GM18508 (cell line): ENCODE measurements around the gene PCDHA1.

Source experiments
- ATAC-seq: cut with Tn5 transposase; IDR thresholded peaks from one replicate; pipeline ENCODE4 v1.9.1; 2021; ENCODE audit warnings: moderate number of reproducible peaks; ENCODE audit not compliant: insufficient read depth, unreplicated experiment

PCDHA1 gene

DNA sequence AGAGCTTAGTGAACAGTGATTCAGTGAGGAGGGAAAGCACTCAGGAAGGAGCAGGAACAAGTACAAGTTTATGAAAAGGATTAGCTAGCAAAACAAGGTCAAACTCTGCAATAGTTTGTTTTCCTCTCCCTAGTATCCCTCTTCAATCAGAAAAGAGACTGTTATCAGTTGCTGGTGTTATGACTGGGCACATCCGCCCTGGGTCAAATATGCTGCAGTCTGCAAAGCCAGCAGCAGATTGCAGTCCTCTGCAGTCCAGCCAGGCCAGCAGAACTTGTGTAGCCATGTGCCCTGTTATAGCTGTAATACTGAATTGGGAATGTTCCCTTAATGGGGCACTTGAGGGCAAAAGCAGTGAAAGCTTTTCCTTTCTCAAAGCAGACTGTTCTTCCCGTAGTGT lies 192.3 kb downstream of the PCDHA1 start:
- no peak for ATAC-seq

DNA sequence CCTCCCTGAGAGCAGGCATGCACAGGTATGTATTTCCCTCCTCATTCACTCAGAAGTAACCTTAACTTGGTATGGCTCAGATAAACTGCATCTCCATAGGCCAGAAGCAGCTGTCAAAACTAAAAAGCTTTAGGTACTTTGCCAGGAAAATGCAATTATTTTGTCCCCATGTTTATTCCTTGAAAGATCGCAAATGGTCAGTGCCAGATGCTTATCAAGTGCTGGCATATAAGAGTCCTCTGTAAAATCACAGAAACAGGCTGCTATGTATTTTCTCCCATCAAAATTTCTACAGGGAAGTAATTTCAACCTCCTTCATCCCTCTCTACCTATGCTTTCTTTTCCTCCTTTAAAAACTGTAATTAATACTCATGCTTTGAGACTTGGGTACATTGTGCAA lies 193.0 kb downstream of the PCDHA1 start:
- ATAC-seq, result no peak

DNA sequence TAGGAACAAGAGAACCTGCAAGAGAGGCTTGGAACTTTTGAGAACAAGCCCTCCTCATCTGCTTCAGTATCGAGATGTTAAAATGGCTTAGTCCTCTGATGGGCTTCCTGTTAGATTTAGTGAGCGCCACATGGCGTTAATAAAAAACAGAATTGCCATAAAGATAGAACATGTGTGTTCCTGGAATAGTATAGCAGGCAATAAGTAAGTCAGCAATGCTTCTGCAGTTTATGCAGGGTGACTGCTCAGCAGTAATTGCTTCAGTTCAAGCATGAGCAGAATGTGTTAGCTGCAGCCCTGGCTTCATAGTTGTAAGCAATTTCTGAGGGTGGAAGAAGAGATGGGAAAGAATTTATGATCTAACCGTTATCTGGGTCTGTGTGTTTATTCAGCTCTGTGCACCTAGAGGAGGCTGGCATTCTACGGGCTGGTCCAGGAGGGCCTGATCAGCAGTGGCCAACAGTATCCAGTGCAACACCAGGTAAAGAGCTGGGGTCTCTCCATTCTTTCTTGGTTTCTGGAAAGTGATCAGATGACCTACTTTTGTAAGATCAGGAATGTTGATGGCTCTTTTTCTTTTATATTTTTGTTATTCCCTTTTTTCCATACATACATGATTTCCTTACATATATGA lies 196.3 kb downstream of the PCDHA1 start:
- no peak for ATAC-seq

DNA sequence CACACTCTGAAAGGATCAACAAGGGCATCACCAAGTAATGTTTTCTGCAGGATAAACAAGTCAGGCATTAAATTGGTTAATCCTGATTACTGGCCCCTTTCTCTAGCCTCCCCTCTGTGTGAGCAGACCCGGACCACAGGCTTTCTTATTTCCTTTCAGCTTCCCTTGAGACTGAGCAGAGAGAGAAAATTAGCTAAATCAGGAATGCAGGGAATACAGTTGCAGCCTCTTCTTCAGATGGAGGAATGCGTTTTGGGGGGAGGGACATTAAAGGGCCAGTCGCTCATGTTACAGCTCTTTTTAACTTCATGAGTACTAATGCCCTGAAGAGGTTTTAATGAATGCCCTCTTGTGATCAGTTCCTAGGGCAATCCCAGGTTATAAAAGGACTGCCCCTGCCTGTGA lies 200.2 kb downstream of the PCDHA1 start:
- no peak for ATAC-seq

DNA sequence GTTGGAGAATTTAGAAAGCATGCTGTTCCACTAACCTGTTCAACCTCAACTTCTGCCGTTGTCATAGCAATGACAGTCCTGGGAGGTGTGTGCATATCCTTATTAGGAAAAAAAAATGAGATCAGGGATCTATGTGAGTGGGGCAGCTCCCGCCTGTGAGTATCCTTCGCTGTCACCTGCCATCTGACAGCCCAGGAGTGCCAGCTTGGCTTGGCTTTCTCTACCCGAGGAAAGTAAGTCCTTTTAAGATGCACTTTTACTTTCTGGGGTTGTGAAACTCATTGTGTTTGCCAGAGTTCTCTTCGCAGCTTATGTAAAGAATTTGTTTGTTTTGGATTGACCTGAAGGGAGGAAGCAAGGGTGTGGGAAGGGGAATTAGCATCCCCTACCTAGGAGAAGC lies 202.2 kb downstream of the PCDHA1 start:
- no peak for ATAC-seq

DNA sequence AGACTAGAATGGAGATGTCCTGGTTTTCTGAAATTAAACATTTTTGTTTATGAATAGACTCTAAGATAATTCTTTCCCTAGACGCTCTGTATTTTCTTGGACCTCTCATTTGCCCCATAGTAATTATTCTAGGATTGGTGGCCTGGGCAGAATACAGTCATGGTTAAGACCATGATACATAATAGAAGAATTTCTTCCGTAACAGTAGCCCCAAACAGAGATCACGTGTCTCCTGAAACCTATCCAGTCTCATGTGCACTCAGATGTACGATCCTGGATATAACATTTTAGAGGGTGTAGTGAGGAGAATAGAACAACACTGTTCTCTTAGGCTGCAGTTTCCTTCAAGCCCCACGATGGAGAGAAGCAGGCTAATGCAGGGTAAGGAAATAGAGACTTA lies 202.7 kb downstream of the PCDHA1 start:
- ATAC-seq, result no peak

DNA sequence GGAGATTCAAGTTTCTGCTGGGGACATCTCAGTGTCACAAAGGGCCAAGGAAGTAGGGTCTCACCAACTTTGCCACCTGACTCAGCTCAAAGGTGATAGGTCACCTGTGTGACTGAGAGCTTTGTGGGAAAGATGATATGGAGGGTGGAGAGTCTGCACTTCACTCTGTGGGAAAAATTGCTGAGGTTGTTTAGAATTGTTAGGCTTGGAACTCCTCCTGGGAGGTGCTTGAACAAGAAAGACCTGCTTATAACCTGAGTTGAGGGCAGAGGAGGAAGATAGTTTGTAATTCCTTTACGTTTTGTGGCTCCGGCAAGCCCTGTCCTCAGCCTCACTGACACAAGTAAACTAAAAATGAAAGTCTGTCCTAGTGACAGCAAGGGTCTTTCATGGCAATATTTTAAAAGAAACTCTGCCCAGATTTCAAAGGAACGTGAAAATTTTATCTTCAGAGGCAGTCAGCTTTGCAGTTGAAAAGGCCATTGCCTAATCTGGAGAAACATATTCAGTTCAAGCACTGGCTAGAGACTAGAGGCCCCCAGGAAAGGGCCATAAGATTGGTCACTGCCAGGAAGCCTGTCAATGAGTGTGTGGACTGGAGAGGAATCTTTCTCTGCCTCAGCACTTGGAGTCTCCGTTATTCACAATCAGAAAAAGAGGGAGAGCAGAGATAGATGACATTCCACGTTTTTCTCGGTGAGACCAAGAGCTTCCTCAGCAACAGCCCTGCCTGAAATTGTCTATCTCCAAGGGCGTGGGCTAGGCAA lies 203.5 kb downstream of the PCDHA1 start:
- no peak for ATAC-seq

DNA sequence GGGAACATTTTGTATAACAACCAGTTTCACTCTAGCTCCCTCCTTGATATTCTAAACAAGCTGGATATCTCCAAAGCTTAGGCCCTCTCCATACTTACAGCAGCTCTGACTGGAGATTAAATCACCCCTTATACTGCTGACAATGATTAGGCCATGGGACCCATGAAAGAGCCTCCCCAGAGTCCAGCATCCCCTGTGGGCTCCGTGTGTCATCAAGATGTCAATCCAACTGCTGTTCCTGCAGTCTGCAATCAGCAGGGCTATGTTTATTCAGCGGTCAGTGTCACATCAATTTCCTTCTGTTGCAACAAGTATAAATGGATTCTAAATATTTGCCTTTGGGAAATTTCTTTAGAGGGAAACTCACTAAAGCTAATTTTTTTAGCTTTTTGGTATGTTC lies 206.9 kb downstream of the PCDHA1 start:
- ATAC-seq, result no peak

DNA sequence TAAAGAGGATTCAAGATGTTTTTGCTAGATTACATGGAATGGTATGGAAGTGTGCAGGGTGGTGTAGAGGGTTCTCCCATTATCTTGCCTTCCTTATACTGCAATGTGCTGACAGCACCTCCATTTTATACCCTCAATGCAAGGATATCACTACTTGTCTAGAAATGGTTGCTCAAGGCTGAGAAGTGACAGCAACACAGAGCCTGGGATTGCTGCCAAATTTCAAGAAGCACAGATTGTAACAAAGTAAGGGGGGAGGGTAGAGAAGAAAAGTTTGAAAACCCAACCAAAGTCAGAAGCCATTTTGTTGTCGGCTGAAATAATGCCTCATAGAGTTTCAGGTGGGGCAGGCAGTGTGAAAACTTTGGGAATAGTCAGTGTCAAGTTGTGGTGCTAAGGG lies 210.1 kb downstream of the PCDHA1 start:
- ATAC-seq, result no peak

DNA sequence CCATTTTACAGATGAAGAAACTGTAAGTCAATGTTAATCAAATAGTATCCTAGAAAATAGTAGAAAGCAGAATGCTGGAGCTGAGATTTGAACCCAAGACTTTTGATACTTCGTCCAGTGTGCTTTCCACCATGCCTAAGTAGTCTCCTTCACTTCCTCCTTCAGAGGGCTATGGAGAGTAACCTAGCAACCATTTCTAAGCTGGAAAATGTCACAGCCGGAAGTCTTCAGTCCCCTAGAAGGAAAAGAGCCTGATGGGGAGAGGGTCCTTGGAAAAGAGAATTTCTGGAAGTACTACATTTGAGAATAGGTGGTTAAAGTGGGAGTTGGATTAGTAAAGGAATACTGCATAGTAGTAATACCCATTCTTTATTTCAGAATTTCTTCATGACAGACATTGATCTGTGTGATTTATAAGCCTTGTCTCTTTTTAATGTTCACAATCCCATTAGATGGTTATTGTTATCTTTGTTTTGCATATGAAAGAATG lies 213.0 kb downstream of the PCDHA1 start:
- no peak for ATAC-seq

DNA sequence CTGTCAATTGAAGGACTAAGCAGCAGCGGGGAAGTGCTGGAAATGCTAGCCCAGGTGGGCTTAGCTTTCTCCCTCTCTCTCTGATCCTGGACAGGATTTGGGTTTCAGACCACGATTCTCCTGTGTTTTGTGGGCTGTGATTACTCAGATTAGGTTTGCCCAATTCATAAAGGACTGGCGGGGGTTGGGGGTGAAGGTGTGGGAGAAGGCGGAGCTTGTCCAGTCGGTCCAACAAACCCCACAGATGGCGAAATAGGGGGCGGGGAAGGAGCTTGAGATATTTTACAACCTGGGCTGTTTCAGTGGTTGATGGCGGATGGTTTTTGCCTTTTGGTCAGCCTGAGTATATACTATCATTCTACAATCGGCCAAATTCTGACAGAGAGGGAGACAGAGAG lies 215.5 kb downstream of the PCDHA1 start:
- no peak for ATAC-seq

DNA sequence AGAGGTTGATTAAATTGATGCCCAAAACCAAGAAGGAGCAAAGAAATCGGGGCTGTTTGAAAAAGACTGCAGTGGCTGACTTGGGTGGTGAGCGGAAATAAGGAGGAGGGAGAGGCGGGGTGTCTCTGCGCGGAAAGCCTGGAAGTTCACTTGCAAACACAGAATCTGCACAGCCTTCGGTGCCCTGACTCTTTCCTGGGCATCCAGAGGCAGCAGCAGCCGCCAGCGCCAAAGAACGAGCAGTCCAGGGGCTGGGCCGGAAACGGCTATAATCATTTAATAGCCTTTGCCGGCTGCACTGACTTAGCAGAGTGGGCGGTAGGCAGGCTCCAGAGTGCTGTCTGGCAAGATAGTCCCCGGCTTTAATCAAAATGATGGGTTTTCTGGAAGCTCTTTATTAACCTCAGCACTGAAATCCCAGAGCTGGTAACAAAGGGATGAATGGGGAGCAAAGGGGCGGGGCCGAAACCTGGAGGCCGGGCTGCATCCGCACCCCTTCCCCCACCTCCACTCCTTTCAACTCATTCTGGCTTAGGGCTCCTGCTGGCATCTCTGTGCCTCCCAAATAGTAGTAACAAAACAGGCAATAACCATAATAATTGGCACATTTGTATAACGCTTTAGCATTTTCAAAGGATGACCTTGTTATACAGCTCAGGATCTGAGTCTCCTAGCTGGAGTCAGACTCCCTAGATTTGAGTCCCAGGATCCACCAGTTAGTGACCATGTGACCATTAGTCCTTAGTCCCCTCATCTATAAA lies 216.1 kb downstream of the PCDHA1 start:
- ATAC-seq, result no peak

DNA sequence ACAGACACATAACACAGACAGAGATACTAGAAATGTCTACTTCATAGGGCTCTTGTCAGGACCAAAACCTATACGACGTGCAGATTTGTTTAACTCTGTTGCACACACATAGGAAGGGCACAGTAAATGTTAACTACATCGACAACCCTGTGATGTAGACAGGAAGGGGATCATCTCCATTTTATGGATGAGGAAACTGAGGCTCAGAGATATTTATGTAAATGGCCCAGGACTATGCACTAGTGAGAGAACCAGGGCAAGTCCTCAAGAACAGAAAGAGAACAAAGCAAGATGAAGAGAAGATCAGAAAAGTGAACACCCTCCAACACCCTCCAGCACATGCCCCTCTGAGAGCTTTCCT lies 216.6 kb downstream of the PCDHA1 start:
- ATAC-seq, result no peak

DNA sequence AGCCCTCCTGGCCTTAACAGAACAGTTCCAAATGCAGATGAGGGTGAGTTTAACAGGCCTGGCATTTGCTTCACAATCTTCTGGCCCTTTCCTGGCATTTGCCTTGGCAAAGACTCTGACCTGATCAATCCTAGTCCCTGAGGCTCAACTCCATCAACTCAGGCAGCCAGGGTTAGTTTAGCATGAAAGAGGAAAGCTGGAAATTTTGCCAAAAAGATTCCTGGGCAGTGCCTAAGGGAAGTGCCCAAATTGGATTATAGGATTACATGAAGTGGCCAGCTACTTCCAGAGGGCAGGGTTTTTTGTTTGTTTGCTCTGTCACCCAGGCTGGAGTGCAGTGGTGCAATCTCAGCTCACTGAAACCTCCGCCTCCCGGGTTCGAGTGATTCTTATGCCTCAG lies 217.1 kb downstream of the PCDHA1 start:
- no peak for ATAC-seq

DNA sequence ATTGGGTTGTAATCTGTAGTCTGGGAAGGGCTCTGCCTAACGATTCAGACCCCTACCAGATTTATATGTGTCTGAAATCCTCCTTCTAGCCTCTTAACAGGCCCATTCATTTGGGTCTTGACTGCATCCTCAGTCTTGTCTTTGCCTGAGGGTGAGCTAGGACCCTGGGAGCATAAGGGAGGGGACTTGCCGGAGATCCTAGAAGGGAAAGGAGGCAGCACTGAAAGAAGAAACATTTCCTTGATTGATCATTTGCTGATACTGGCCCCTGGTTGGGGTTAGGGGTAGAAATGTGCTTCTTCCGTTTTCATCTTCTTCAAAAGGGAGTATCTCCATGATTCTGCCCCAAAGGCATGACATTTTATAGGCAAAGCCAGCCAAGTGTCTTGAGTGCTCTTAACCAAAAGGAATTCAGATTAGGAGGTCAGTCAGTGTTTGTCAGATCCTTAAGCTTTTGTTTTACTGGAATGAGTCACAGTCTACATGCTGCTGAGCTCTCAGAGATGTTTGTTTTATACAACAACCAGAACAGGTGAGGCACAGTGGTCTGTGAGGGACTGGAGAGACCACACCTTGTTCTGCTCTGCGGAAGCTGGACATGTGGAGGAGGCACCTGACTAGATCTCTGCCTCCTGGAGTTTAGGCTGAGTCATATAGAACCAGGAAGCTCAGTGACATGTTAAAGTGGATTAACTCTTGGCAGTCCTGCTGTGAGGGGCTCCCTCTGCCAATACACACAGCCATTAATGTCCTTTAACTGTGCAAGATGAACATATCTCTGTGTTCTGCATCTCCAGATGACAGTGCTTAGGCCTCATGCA lies 218.1 kb downstream of the PCDHA1 start:
- no peak for ATAC-seq

DNA sequence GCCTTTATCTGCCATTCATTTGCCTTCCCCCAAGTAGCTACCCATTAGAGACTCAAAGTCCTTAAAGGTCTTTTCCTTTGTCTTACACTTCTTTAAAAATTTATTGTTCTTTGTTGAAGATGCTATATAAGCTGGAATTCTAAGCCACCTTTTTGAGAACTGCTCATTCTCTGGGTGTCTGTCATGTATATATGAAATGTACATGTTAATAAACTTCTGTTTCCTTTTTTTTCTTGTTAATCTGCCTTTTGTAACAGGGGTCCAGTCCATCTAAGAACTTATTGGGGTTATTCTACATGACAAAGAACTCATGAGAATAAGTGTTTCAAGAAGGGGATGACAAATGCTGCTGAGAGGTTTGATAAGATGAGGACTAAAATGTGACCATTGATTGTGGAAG lies 221.9 kb downstream of the PCDHA1 start:
- ATAC-seq, result no peak

DNA sequence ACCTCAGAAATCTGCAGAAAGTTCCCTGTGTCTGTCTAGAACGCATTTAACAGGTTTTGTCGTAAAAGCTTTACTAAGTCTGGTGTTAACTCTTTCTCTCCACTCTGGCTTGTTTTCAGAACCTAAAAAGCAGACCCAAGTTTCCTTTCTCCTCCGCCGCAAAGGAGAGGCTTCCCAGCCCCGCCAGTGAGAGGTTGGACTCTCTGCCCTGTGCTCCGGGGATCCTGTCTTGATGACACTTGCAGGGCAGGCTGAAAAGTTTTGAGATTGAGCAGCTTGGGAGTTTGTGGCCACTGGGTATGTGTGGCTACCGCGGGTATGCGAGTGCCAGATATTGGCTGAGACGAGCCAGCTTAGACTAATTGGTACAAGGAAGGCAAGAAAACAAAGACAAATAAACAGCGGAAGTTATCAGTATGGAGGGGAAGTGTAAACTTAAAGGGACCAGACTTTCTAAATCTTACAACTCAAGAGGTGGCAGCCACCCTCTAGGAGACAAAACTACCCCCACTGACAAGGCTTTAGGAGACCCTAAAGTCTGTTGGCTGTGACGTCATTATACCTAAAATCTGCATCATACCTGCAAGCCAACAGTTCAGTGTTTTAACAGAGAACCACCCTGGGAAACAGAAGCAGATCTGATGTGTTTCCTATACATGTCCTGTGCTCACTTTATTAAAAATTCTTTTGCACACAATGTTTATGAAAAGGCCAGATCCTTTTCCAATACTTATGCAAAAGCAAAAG lies 224.3 kb downstream of the PCDHA1 start:
- no peak for ATAC-seq

DNA sequence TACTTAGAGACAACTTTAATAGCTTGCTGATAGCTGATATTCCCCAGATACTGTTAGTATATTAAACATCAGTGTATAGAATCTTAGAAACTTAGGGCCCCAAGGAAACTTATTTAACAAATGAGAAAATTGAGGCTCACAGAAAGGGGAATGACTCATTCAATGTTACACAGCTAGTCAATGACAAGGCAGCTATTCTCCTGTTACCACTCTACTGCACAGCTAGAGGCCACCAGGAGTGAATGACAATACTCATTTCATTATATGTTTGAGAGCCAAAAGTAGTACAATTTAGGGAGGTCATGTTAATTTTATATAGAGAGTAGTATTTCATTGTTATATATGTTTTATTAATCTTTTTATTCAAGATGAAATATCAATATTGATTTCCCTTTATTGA lies 232.0 kb downstream of the PCDHA1 start:
- ATAC-seq, result no peak

DNA sequence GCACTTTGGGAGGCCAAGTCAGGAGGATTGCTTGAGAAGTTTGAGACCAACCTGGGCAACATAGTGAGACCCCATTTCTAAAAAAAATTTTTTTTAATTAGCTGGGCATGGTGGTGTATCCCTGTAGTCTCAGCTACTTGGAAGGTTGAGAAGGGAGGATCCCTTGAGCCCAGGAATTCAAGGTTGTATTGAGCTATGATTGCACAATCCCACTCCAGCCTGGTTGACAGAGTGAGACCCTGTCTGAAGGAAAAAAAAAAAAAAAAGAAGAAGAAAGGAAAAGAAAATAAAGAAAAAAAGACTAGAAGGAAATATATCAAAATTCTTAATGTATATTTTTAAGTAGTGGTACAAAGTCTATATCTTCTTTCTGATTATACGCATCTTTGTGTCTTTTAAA lies 236.4 kb downstream of the PCDHA1 start:
- ATAC-seq, result no peak

DNA sequence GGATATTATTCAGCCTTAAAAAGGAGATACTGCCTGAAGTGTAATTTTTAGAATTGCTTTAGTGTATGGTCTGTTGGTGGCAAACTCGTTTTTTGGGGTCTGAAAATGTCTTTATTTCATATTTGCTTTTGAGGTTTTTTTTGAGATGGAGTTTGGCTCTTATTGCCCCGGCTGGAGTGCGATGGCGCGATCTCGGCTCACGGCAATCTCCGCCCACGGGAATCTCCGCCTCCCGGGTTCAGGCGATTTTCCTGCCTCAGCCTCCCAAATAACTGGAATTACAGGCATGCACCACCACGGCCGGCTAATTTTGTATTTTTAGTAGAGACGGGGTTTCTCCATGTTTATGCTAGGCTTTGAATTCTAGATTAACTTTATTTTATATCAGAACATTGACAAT lies 245.1 kb downstream of the PCDHA1 start:
- no peak for ATAC-seq
